NK-92 (cell line): ENCODE measurements around the gene EMC8.

Experiments used
- DNase-seq: peaks from one replicate; lab custom pipeline; 2025; ENCODE audit not compliant: unreplicated experiment; lab: John Stamatoyannopoulos, UW

The EMC8 gene

GRCh38 chr16:85755929-85756768 lies 43.2 kb downstream of the EMC8 start:
- no peak for DNase-seq

GRCh38 chr16:85754413-85754812 lies 44.9 kb downstream of the EMC8 start:
- no peak for DNase-seq

DNA sequence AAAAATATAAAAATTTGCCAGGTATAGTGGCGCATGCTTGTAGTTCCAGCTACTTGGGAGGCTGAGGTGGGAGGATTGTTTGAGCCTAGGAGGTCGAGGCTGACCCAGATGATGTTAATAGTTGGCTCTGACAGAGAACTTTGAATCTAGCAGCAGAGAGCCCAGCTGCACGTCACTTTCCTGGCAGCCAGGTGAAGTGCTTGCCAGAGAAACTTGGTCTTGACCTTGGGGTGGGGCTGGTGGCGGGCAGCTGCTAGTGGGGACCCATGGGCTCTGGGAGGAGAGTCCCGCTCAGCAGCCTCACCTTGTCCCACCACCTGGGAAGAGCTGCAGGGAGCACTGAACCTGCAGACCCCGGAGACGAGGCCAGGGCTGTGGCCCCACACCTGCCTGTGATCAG lies 45.4 kb downstream of the EMC8 start:
- DNase-seq: no peak

- no peak for DNase-seq
Observed at GRCh38 chr16:85753559-85753958, 45.8 kb downstream of the EMC8 start.

DNA sequence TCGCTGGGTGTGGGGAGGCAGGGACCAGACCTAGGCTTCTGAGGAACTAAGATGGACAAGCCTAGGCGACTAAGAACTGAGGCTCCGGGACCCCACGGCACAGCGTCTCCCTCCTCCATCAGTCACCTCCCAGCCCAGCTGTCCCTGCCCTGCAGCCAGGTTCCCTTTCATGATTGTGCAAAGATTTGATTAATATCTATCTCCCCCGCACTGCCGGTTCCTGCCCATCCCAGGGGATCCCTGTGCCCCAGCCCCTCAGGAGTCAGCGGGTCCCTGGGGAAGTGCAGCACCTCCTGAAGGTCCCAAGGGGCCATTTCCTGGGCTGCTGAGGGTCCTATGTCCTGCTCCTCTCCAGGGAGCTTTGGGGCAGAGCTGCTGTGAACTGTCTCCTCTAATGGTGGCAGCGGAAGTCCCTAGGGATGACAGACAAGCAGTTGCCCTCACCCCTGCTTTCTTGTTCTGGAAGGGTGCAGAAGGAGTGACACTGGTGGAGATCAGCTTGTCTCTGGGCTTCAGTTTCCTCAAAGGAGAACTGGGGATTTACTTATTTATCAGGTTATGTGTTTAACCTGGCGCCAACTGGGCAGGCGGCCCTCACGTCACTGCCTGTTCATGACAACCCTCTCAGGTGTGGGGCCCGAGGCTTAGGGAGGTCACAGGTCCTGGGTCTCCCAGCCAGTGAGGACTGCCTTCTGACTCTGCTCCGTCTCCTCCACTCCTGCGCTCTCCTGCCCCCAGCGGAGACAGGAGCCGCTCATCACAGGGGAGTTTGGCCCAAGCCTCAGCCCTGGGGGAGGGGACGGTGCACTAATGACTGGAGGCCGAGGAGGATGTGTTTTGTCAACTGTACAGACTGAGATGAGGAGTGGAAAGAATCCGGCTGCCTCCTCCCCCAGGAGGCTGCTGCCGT lies 46.6 kb downstream of the EMC8 start:
- no peak for DNase-seq

- no peak for DNase-seq
Observed at GRCh38 chr16:85751698-85752501, 47.4 kb downstream of the EMC8 start.

GRCh38 chr16:85750827-85751697 lies 48.3 kb downstream of the EMC8 start, which contains the start of gene C16orf74:
Gene C16orf74, minus strand, starts transcription at chr16:85751096. Its CDS starts 15,879 bp downstream, at chr16:85735217.
- no peak for DNase-seq

DNA sequence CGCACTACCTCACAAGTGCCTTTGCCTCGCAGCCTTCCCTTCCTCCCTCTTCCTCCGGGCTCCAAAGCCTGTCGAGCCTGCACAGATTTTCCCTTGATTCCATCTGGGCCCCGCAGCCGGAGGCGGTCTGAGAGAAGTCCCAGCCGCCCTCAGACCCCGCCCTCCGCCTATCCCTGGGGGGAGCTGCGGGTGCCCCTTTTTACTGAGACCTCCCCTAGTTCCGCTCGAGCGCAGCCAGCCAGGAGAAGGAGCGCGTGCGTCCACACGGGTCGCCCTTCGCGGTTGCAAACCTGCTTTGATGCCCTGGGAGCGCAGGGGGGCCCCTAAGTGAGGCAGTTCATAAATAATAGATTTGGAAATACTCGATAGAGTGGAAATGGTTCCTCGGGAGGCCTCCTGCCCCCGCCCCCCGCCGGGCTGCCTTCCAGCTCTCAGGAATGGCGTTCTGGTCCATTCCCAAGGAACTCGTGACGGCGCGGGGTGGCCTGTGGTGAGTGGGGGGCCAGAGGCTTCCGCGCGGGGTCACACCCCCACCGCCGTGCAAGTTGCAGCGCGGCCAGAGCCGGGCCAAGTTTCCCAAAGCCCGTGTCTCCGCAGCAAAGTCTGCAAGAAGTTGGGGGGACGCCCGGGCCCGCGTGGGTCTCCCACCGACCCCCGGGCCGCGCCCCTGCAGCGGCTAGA lies 49.1 kb downstream of the EMC8 start:
- no peak for DNase-seq

DNA sequence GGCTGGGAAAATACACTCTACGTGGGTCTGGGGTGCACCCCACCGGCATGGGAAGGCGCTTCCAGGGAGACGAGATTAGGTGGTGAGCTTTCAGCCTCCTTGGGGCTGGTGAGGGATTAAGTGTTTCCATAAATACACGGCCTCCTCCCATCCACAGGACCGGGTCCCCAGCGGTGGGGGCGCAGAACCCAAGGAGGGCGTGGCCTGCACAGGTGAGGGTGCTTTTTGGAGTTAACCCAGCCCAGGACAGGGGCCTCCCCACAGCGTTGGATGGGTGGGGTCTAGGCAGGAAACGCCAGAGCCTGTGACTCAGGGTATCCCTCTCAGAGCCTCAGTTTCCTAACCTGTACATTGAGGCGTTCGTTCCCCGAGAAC lies 49.6 kb downstream of the EMC8 start:
- DNase-seq: no peak

DNA sequence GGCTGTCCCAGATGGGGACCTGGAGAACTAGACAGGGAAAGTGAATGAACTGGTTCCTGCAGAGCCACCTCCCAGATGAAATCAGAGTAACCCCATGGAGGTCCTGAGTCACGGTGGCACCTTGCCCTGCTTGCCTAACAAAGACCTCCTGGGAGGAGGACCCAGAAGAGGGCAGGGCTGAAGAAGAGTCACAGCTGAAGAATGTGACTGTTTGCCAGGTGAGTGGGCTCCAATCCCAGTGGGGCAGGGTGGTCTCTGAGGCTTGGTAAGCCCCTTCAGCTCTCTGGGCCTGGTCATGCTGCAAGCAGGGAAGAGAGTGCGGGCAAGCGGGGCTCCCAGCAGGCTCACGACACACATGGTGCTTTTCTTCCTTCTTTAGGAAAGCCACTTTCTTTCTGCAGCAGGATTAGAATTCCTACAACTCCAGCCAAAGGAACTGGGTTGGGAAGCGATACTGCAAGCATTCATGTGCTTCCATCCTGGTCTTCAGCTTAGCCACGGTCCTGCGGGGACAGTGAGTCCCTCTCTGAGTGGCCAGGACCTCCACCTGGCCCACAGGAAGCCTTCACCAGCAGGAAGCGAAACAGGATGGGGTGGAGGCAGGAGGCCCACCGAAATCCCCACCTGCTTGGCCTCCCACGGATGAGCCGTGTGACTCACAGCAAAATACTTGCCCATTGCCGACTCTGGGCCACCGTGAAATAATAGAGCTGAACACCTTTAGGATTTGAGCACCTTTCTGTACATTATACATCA lies 52.7 kb downstream of the EMC8 start:
- no peak for DNase-seq

GRCh38 chr16:85738923-85739715 lies 60.2 kb downstream of the EMC8 start:
- no peak for DNase-seq

DNA sequence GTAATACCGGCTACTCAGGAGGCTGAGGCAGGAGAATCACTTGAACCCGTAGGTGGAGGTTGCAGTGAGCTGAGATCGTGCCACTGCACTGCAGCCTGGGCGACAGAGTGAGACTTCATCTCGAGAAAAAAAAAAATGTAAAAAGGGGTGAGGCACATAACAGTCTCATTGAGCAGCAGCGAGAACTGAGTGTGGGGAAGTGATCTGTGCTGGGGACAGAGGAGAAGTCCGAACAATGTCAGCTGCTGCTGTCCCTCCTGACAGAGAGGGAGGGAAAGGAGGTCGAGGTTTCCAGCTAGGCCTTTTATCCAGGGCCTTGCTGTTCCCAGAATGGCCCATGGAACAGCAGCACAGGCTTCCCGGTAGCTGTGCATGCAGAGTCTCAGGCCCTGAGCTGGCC lies 62.4 kb downstream of the EMC8 start:
- no peak for DNase-seq

DNA sequence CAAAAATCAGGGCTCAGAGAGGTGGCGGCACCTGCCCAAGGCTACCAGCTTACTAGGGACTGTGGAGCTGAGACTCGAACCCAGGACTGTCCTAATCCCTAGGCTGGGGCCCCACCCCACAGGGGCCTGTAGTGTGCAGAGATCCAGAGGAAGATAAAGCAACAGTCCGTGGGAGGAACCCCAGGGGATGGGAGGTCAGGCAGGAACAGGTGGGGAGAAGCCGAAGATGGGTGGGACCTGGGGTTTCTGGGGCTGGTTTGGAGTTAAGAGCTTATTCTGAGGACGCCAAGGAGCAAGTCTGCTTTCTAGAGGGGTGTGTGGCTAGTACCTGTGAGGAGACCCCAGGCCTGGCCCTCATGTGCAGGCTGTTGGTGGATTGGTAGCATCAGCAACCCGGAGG lies 63.4 kb downstream of the EMC8 start:
- DNase-seq: no peak

DNA sequence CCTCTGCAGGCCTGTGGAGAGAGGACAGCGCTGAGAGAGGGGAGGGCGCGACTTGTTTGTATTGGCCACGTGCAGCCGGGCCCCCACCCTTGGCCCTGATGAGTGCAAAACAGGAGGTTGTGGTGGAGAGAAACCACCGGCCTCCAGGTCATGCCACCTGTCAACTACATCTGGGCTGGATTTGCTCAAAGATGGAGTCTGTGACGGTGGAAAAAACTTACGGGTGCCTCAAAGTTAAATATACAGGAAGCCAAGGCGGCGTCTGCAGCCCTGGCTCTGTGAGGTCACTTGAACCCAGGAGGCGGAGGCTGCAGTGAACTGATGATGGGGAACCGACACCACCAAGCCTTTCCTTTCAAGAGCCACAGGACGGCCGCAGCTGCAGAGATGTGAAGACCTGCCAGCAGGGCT lies 64.1 kb downstream of the EMC8 start:
- no peak for DNase-seq

- no peak for DNase-seq
Observed at GRCh38 chr16:85734311-85735017, 64.9 kb downstream of the EMC8 start.

- DNase-seq: no peak
Observed at GRCh38 chr16:85733839-85734170, 65.5 kb downstream of the EMC8 start.

- DNase-seq: no peak
Observed at GRCh38 chr16:85733155-85733838, 66.0 kb downstream of the EMC8 start.
